Spleen (tissue), 11 donors: ENCODE measurements around the gene TRPM2. TPM values are rescaled to one million over a fixed set of nuclear protein-coding genes. Genes with fewer than 3 reads are reported as not detected.

Source experiments
- DNase-seq: peaks from one replicate; pipeline ENCODE4 v3.0.0-alpha.2; 2020
- H3K27ac ChIP-seq, 8 donors: fragments of 200-600 bp; sonication (generic) in 7 of 8; 1 replicate in 4 of 8; 2 replicates in 4 of 8; pipeline versions ENCODE4 v1.5.0 to v1.8.0; 2016 to 2021; ENCODE audit warnings: inconsistent platforms in 4 of 8, mild to moderate bottlenecking in 4 of 8, moderate library complexity in 1 of 8
- H3K27me3 ChIP-seq, 7 donors: fragments of 200-600 bp; sonication (generic) in 6 of 7; replicated peaks in 1 of 7; 1 replicate in 4 of 7; 2 replicates in 3 of 7; pipeline versions ENCODE4 v1.5.0 to v1.8.0; 2016 to 2021; ENCODE audit warnings: inconsistent platforms in 3 of 7, mild to moderate bottlenecking in 1 of 7
- H3K36me3 ChIP-seq, 6 donors: fragments of 200-600 bp; sonication (generic) in 5 of 6; 1 replicate in 4 of 6; 2 replicates in 2 of 6; pipeline versions ENCODE4 v1.5.0 to v1.8.0; 2016 to 2021; ENCODE audit warnings: inconsistent platforms in 2 of 6
- H3K4me1 ChIP-seq, 6 donors: fragments of 200-600 bp; sonication (generic) in 5 of 6; 1 replicate in 3 of 6; 2 replicates in 3 of 6; pipeline versions ENCODE4 v1.5.0 to v1.8.0; 2016 to 2021; ENCODE audit warnings: inconsistent platforms in 3 of 6
- H3K4me3 ChIP-seq, 8 donors: fragments of 200-600 bp; sonication (generic) in 7 of 8; 1 replicate in 4 of 8; 2 replicates in 4 of 8; pipeline versions ENCODE4 v1.5.0 to v1.8.0; 2016 to 2021; ENCODE audit warnings: inconsistent platforms in 4 of 8, mild to moderate bottlenecking in 4 of 8, moderate library complexity in 2 of 8
- H3K9me3 ChIP-seq, 8 donors: fragments of 200-600 bp; sonication (generic) in 7 of 8; 1 replicate in 4 of 8; 2 replicates in 4 of 8; pipeline versions ENCODE4 v1.5.0 to v1.8.0; 2016 to 2021; ENCODE audit warnings: inconsistent platforms in 4 of 8
- POLR2A ChIP-seq, 3 donors: fragments of 450-650 bp; IDR thresholded peaks; one replicate each; pipeline ENCODE4 v1.5.1; 2017; ENCODE audit warnings: antibody characterized with exemption in 3 of 3, mild to moderate bottlenecking in 1 of 3
- POLR2AphosphoS5 ChIP-seq, 3 donors: sonication (generic); formaldehyde crosslinking; IDR thresholded peaks; one replicate each; pipeline ENCODE4 v1.5.1; 2017; ENCODE audit warnings: antibody characterized with exemption in 3 of 3
- WGBS, 5 donors: extraction: QIAGEN DNeasy Blood & Tissue Kit in 3 of 5; methylation state at CpG; one replicate each; pipeline versions ENCODE4 v1.1.5 to v1.1.7; 2013 to 2018; 5-methylcytosine and 5-hydroxymethylcytosine counted together
- intact Hi-C: fragments of 100-400 bp; cut with DNase I; formaldehyde crosslinking; loops from one replicate; pipeline ENCODE4 v1.15.0; 2023; ENCODE audit warnings: low total_unique reads
- polyA plus RNA-seq, 3 donors: library from polyadenylated mRNA; stranded (reverse); fragments of 200-250 nt; gene quantifications; one replicate each; pipeline ENCODE4 v1.2.1, GENCODE V29; 2013
- total RNA-seq, 7 donors: library from RNA; depleted of rRNA in 3 of 7; stranded (reverse); fragments of >200 nt in 3 of 7; fragmentation: NEBNext Ultra II Directional in 4 of 7; extraction: Animal tissue kit (Norgen Biotek cat#: 25700) in 4 of 7; gene quantifications; one replicate each; pipeline versions ENCODE4 v1.1.0 to v1.2.1, GENCODE V29; 2016 to 2021
- TF ChIP-seq, protein P1 (sequence below), 11 experiments: fragments of 200-600 bp in 7 of 11; fragments of 450-650 bp in 4 of 11; sonication (generic) in 4 of 11; IDR thresholded peaks in 8 of 11; conservative IDR thresholded peaks in 3 of 11; 1 replicate in 7 of 11; 2 replicates in 4 of 11; pipeline versions ENCODE4 v1.4.0 to v1.8.0; 2016 to 2021; ENCODE audit warnings: antibody characterized with exemption in 11 of 11, inconsistent platforms in 4 of 11, mild to moderate bottlenecking in 1 of 11
- donor health status: healthy with polysubstance abuse.
- donor health status: DM: no; HTN: no; CAD: no; lungs with moderate emphysema.
- donor health status: DM: no; HTN: no; CAD: no.
- donor health status: Bipolar disorder and iron deficiency.
- donor health status: healthy.
- donor health status: DM: no; HTN: no; CAD: no.
- donor health status: DM: yes; HTN: yes; CAD: no.

Gene TRPM2
- total and polyA plus RNA-seq, 10 donors, result 10.4 to 44.1 (median 23.3) TPM

DNA sequence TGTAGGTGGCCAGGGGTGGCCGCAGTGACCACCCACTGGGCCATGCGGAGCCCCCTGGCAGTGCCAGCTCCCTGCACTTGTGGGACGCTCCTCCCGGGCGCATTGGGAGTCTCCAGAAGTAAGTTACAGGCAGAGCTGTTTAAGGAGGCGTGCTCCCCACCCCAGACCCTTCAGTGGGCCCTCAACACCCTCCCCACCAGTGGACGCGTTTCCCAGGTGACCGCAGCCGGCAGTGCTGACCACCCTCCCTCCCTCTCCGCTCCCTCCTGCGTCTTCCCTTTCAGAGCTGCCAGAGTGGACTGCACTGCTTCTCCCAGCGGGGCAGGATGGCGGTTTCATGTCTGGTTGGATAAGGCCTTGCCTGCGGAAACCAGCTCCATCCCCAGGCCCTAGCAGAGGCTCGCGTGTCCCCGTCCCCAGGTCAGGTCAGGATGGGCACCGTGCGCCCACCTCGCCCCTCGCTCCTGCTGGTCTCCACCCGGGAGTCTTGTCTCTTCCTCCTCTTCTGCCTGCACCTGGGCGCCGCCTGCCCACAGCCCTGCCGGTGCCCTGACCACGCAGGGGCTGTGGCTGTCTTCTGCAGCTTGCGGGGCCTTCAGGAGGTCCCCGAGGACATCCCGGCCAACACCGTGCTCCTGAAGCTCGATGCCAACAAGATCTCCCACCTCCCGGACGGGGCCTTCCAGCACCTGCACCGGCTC, 102.9 kb downstream of the TRPM2 start:
- peaks cover 5 to 18% (median 12%) of the 10 kb centered on the region in 6 donors for H3K4me1 ChIP-seq
- TF ChIP-seq, protein P1, sequence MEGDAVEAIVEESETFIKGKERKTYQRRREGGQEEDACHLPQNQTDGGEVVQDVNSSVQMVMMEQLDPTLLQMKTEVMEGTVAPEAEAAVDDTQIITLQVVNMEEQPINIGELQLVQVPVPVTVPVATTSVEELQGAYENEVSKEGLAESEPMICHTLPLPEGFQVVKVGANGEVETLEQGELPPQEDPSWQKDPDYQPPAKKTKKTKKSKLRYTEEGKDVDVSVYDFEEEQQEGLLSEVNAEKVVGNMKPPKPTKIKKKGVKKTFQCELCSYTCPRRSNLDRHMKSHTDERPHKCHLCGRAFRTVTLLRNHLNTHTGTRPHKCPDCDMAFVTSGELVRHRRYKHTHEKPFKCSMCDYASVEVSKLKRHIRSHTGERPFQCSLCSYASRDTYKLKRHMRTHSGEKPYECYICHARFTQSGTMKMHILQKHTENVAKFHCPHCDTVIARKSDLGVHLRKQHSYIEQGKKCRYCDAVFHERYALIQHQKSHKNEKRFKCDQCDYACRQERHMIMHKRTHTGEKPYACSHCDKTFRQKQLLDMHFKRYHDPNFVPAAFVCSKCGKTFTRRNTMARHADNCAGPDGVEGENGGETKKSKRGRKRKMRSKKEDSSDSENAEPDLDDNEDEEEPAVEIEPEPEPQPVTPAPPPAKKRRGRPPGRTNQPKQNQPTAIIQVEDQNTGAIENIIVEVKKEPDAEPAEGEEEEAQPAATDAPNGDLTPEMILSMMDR (IDR thresholded peaks at IDR 0.05 in 8 of 11, conservative IDR thresholded peaks at IDR 0.05 in 3 of 11), result no peak
- no peak for TF ChIP-seq POLR2A (IDR thresholded peaks at IDR 0.05)
- no peak for TF ChIP-seq POLR2AphosphoS5 (IDR thresholded peaks at IDR 0.05)
- peaks cover 0 to 11% (median 0%) of the 10 kb centered on the region in 7 donors for H3K27me3 ChIP-seq
- peak overlapping the region; percentile 71 to 92 (median 76) for H3K4me3 ChIP-seq
- peak overlapping the region in 1 of 8 donors; percentile 66 for H3K27ac ChIP-seq
- peak; percentile 78 for DNase-seq
- 82 to 88% (median 84%) methylated on average over 30 to 35 of the region's 35 CpGs for WGBS, 5 donors
- peaks cover 0 to 21% (median 18%) of the 10 kb centered on the region in 8 donors for H3K9me3 ChIP-seq
- intact Hi-C loops, result no loop called here
- H3K36me3 ChIP-seq, result peaks cover 0 to 4% (median 0%) of the 10 kb centered on the region in 6 donors

DNA sequence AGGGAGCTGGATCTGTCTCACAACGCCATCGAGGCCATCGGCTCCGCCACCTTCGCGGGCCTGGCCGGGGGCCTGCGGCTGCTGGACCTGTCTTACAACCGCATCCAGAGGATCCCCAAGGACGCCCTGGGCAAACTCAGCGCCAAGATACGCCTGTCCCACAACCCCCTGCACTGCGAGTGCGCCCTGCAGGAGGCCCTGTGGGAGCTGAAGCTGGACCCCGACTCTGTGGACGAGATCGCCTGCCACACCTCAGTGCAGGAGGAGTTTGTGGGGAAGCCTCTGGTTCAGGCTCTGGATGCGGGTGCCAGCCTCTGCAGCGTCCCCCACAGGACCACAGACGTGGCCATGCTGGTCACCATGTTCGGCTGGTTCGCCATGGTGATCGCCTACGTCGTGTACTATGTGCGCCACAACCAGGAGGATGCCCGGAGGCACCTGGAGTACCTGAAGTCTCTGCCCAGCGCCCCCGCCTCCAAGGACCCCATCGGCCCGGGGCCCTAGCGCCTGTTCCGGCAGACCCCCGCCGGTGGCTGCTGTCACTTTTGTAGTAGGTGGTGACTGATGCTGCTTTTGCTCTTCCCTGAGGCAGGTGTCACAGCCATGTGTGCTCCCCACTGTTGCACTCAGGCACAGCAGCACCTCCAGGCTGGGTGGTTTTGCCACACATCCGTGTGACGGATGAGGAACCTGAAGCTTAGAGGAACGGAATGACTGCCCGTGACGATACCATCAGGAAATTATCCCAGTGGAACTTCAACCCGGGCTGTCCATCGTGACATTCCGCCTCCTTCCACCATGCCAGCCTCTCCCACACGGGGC, 103.7 kb downstream of the TRPM2 start:
- 93 to 97% (median 96%) methylated on average over 25 to 44 of the region's 44 CpGs for WGBS, 5 donors
- Histone ChIP-seq H3K4me3 (no peak overlapping the region), H3K27ac (no peak overlapping the region), H3K27me3 (peaks cover 0 to 11% (median 0%) of the 10 kb centered on the region in 7 donors), H3K9me3 (peaks cover 0 to 21% (median 17%) of the 10 kb centered on the region in 8 donors), H3K36me3 (peaks cover 0 to 4% (median 0%) of the 10 kb centered on the region in 6 donors), H3K4me1 (peaks cover 5 to 18% (median 12%) of the 10 kb centered on the region in 6 donors)
- intact Hi-C loops, result no loop called here
- DNase-seq, result no peak
- TF ChIP-seq POLR2AphosphoS5 (IDR thresholded peaks at IDR 0.05) (no peak), POLR2A (IDR thresholded peaks at IDR 0.05) (no peak)
- TF ChIP-seq, protein P1 (IDR thresholded peaks at IDR 0.05 in 8 of 11, conservative IDR thresholded peaks at IDR 0.05 in 3 of 11), result no peak

DNA sequence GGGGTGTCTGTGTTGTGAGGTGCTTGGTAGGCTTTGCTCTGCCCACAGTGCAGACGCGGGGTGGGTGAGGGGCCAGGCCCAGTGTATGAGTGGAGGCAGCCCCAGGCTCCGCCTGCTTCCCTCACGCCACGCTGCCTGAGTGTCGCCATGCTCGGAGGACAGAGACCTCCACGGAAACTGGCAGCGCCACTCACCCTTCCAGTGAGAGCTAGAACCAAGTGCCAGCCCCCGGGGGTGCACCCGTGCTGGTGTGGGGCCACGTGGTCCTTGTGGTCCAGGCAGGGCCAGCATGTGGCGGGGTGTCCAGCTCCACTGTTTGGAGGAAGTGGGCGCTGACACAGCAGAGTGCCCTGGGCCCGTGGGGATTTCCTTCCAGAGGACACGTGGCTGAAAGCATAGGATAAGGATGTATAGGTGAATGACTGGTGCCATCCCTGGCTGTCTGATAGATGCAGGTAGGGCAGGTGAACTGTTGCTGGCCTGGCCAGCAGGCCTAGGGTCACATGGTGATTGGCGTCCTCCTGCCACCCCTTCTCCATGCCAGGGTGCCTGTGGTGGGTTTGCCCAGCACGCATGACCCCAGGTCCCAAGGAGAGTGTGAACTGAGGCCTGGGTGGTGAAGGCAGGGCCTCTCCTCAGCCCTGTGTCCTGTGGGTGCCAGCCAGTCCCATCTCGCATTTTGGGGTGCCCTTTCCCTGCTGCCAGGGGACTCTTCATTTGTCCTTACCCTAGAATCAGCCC, 105.7 kb downstream of the TRPM2 start:
- WGBS, 5 donors, result 66 to 86% (median 78%) methylated on average over 14 to 19 of the region's 19 CpGs
- Histone ChIP-seq H3K4me1 (peaks cover 5 to 18% (median 12%) of the 10 kb centered on the region in 6 donors), H3K27me3 (peaks cover 0 to 11% (median 0%) of the 10 kb centered on the region in 7 donors), H3K9me3 (peaks cover 0 to 8% (median 5%) of the 10 kb centered on the region in 8 donors), H3K4me3 (no peak overlapping the region), H3K36me3 (peaks cover 0 to 4% (median 0%) of the 10 kb centered on the region in 6 donors), H3K27ac (no peak overlapping the region)
- no peak for DNase-seq
- TF ChIP-seq POLR2A (IDR thresholded peaks at IDR 0.05), result no peak
- TF ChIP-seq, protein P1 (IDR thresholded peaks at IDR 0.05 in 8 of 11, conservative IDR thresholded peaks at IDR 0.05 in 3 of 11), result no peak
- no peak for TF ChIP-seq POLR2AphosphoS5 (IDR thresholded peaks at IDR 0.05)
- intact Hi-C loops, result no loop called here
